ENCODE results near the gene SMARCA4. TPM values are rescaled to one million over a fixed set of nuclear protein-coding genes. Genes with fewer than 3 reads are reported as not detected.
A peak's percentile ranks its signal among the peaks of the same experiment; 100 is the strongest.

Gene SMARCA4
- total RNA-seq, 1 experiment from 2014 or later = 261 TPM

DNA sequence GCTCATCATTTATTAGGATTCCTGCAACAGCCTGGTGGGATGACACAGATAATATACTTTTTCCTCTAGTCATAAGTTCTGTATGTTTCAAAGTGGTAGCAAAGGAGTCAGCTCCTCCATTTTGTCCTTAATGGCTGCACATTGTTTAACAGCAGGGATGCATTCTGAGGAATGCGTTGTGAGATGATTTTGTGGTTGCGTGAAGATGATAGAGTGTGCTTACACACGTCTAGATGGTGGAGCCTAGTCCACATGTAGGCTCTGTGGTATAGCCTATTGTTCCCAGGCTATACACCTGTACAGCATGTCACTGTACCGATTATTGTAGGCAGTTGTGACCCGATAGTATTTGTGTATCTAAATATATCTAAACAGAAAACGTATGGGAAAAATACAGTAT lies 4.6 kb downstream of the SMARCA4 start:
- DNase-seq = no peak
- H3K4me1 ChIP-seq (ENCODE audit: insufficient read depth, low read length) = no peaks in the 10 kb centered on the region; the same call in 1 of the 2 replicates
- H3K36me3 Mint-ChIP-seq (ENCODE audit: insufficient read depth in 1 of 3, low read depth in 3 of 3) = peaks cover 11 to 22% (median 14%) of the 10 kb centered on the region in 3 experiments; a peak in 6 of 7 replicates
- no peak overlapping the region for H3K18ac ChIP-seq (ENCODE audit: insufficient read length, low read depth, low read length)
- no peak overlapping the region for H2BK120ac ChIP-seq (ENCODE audit: low read depth, low read length, poor library complexity, severe bottlenecking)
- no peak overlapping the region for H2AK5ac ChIP-seq (ENCODE audit: insufficient read length, low read length)
- H4K91ac ChIP-seq (ENCODE audit: insufficient read length, low read depth, low read length) = no peak overlapping the region
- no peak overlapping the region for H2BK5ac ChIP-seq (ENCODE audit: insufficient read length, low read length)
- no peak overlapping the region for H3K4me3 Mint-ChIP-seq
- H3K27me3 Mint-ChIP-seq (ENCODE audit: low read depth) = no peaks in the 10 kb centered on the region
- H3K79me1 ChIP-seq (ENCODE audit: insufficient read depth, low read depth, low read length, poor library complexity, severe bottlenecking) = peaks cover 5% of the 10 kb centered on the region
- no peak overlapping the region for H2BK20ac ChIP-seq (ENCODE audit: low read depth, low read length, poor library complexity, severe bottlenecking)
- no peaks in the 10 kb centered on the region for H3K9me3 ChIP-seq (ENCODE audit: control insufficient read depth, low read depth, low read length)
- H3K9ac ChIP-seq (ENCODE audit: extremely low read depth, insufficient read length, low read length) = no peak overlapping the region
- H3K4me1 Mint-ChIP-seq = peaks cover 43 to 50% of the 10 kb centered on the region in 2 experiments
- peaks cover 67% of the 10 kb centered on the region for H3K79me2 ChIP-seq (ENCODE audit: insufficient read depth, low read length)
- no peak overlapping the region for H3T11ph ChIP-seq (ENCODE audit: low read length)
- H2BK15ac ChIP-seq (ENCODE audit: low read depth, low read length) = no peak overlapping the region
- peaks cover 6% of the 10 kb centered on the region for H4K20me1 ChIP-seq (ENCODE audit: control insufficient read depth, insufficient read depth, insufficient read length)
- no peak for TF ChIP-seq CTCF (conservative IDR thresholded peaks at IDR 0.05)
- no peak overlapping the region for H2BK12ac ChIP-seq (ENCODE audit: insufficient read length, low read depth, low read length)
- H4K8ac ChIP-seq (replicated peaks; ENCODE audit: insufficient read length, low read depth, low read length) = no peak overlapping the region
- no peak overlapping the region for H3K27ac ChIP-seq (ENCODE audit: insufficient read length, low read depth, low read length)
- H3K27me3 ChIP-seq (ENCODE audit: insufficient read depth, low read length) = no peaks in the 10 kb centered on the region
- peak overlapping the region in 2 of 3 experiments; percentile 14 to 75; a peak in 3 of 7 replicates for H3K27ac Mint-ChIP-seq
- no peak overlapping the region for H3K14ac ChIP-seq (ENCODE audit: insufficient read depth, low read length)
- H3K4me2 ChIP-seq (ENCODE audit: insufficient read depth, insufficient read length, low read length) = no peak overlapping the region
- no peak overlapping the region for H4K5ac ChIP-seq (ENCODE audit: insufficient read length, low read depth, low read length)
- no peak overlapping the region for H2AFZ ChIP-seq (ENCODE audit: low read length)
- no peak overlapping the region for H3K56ac ChIP-seq (ENCODE audit: insufficient read length, low read depth, low read length)
- H3K23me2 ChIP-seq (ENCODE audit: insufficient read length, low read depth, low read length, poor library complexity, severe bottlenecking) = peaks cover 9% of the 10 kb centered on the region
- peaks cover 0 to 2% of the 10 kb centered on the region in 2 experiments; a peak in 1 of 5 replicates for H3K9me3 Mint-ChIP-seq
- WGBS (ENCODE audit: extremely low coverage, insufficient read length, low lambda C conversion rate) = no CpG with 5 or more reads among the region's 6 CpGs
- no peak overlapping the region for H3K4ac ChIP-seq (ENCODE audit: low read depth, low read length)
- no peak overlapping the region for H3K23ac ChIP-seq (ENCODE audit: insufficient read length, low read depth, low read length)
